Glomerular visceral epithelial cell (primary cell): ENCODE measurements around the gene ADAMTS17.

Source experiments
- DNase-seq: peaks from one replicate; pipeline ENCODE4 v3.0.0-alpha.2; 2016; ENCODE audit errors: extremely low spot score

The ADAMTS17 gene

DNA sequence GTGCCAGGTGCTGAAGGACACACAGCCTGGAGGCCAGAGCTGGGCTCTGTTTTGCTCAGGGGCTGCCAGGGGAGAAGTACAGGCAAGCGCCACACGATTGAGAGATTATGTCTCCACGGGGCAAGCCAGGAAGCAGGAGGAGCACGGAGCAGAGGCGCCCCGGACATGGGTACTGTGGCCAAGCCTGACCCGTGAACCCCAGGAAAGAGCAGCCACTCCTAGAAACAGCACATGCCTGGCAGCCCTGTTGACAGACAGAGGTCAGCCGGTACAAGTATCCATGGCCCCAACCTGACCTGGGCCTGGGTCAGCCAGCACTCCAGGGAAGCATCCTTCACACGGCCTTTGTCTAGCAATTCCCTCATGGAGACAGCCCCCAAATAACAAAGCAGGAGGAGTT, 89.4 kb downstream of the ADAMTS17 start:
- no peak for DNase-seq

DNA sequence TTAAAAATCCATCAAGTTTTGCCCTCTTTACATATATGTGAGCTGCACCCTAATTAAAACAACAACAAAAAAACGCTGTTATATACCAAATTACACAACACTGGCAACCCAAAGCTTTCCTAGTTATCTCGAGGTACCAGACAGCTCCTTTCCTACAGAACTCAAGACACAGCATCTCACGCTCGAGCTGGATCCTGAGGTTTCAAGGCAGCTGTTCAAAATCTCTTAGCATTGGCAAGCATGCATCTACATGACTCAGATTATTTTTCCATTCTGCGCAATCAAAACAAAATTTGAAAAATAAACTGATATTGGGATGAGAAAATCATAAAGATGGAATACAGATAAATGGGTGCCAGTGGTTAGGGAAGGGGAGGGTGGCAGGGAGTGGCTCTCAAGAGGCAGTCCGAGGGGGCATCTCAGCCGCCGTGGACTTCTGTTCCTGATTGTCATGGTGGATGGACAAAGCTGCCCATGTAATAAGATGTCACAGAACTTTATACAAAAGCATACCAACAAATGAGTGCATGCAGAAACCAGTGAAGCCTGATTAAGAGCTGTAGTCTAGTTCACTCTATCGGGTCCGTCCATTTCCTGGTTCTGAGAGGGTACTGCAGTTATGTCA, 91.5 kb downstream of the ADAMTS17 start:
- DNase-seq = no peak

GRCh38 chr15:100249096-100249815, 92.5 kb downstream of the ADAMTS17 start:
- DNase-seq = no peak

- DNase-seq = no peak
Measured at GRCh38 chr15:100248236-100248635, 93.5 kb downstream of the ADAMTS17 start.

GRCh38 chr15:100247228-100248225, 94.2 kb downstream of the ADAMTS17 start:
- DNase-seq = no peak

DNA sequence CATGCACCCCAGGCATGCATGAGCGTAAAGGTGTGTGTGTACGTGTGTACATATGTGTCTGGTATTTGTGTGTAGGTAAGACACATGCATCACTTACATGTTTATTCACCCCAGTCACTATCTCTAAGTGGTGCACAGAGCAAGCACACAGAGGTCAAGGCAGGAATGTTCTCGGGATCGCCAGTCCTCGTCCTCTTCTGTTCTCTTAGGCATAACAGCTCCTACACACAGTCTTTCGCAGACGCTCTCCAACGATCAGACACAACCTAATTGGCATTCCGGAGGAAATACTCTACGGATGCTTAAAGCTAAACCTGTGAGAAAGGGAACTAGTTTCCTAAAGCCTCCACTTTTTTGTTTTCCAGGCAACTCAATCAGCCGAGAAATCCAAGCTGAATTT, 95.9 kb downstream of the ADAMTS17 start:
- DNase-seq = no peak

DNA sequence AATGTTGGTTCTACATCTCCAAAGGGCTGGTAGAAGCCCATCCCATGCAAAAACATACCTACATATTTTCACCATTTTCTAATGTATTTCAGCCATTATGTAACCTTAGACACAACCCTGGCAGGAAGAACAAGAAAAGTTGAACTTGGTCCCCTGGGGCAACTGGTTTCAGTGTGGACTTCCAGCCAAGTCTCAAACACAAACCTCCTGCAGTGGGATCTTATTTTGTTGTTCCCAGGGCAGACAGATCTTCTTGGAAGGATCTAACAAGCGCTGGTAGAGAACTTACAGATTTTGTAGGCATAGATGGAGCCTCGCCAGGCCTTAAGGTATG, 96.3 kb downstream of the ADAMTS17 start:
- no peak for DNase-seq

DNA sequence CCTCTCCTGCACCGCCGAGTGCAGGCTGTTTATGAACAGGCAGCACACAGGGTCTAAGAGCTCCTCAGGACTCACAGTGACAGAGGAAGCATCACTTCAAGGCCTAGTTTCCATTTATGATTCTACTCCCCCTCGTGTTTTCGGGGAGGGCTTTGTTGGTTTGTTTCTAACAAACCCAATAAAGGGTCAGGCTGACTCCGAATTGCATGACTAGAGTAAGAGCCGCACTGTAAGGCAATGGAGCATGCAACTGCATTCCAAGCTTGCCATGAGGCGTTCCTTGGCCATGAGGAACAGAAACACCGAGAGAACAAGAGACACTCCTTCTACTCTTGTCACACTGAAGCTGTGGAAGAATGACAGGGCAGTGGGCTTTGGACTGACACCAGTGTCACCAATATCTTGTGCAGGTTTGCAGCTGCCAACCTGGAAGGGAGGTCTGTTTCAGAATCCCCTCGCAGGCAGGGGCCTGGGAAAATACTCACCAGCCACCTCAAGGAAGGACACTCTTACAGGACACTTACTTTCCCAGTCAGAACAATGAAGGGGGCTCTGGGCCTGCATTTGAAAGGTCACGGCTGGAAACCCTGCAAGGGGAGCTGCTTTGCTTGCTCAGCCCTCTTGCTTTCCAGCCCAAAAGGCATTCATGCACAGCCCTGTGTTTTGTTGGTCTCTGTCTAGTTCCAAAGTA, 96.8 kb downstream of the ADAMTS17 start:
- no peak for DNase-seq

- DNase-seq = no peak
Measured at GRCh38 chr15:100242989-100243388, 98.8 kb downstream of the ADAMTS17 start.

DNA sequence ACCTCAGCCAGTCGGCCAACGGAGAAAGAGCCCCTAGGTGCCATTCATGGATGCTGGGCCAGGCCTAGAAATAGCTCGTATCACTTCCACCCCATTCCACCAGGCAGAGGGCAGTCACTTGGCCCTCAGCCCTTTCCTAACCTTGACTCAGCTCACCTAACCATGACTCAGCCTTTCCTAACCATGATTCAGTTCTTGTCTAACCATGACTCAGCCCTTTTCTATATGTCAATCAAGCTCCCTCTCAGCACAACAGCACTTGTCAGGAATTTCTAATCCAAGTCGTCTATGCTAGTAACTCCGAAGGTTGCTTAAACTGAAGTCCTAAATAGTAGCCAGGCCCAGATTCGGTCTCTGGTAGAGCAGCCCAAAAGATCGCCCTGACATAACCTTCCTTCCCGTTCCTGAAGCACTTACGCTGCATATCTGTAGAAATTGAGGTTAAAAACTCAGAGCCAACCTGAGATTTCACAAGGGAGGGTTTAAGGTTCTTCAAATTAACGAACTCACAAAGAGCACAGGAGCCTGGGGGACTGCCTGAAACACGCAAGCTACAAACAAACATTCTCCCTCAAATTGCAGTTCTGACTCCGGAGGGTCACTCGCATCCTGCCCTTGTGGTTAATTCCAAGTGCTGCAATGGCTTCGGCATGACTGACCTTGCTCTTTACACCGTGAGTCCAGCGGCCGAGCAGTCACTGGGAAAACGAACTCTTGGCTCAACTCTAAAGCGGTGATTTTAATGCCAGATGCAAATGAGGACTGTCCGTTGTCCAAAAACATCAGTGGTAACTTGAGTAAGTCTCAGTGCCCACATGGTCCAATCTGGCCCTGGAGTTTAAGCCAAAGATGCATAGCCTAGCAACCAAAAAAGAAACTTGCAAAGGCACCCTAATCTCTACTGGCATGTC, 99.9 kb downstream of the ADAMTS17 start:
- DNase-seq = no peak

DNA sequence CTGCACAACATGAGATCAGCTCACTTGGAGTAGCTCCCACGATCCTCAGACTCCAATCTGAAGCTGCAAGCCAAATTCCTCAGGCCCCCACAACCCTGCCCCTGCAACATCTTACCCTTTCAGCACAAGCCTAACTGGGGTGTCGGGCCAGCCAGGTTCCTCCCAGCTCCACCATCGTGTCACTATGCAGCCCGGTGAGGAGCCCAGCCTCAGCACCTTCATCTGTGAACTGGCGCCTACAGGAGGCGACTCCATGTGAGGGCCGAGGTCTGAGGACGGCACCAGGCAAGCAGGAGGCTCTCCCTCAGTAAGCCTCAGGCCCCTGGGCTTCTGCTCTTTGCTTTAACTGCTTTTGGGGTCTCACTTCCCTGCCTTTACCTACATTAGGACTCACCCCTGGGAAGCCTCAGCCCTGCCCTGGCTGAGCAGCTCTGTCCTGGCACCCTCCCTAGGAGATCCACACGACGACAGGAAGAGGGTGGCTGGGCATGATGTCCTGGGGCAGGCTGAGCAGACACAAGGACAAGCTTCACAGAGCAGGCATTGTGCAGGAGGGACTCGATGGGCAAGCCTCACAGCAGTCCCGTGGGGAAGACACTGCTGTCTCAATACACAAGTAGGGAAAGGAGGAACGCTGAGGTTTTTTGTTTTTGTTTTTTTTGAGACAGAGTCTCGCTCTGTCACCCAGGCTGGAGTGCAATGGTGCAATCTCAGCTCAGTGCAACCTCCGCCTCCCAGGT, 104.6 kb downstream of the ADAMTS17 start:
- DNase-seq = no peak

DNA sequence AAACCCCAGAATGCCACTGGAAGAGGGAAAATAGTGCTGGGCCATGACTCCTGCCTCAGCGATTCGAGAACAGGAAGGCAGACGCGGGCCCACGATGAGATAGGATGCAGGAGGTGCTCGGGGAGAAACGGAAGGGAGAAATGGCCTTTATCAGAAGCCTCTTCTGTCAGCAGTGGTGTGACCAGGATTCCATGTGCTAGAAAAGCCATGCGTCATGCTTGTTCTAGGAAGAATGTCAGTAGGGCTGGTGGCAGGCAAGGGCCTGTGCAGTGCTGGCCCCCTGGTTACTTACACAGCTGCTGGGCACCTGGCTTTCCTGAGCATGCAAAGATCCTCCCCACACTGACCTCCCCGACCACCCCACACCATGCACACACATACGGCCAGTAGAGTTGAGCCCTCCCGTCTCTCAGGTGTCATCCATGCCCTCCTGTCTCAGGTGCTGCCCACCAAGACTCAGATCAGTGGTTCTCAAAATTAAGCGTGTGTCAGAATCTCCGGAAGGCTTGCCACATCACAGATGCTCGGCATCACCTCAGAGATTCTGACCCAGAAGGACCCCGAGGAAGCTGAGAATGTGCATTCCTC, 106.7 kb downstream of the ADAMTS17 start:
- DNase-seq = no peak

DNA sequence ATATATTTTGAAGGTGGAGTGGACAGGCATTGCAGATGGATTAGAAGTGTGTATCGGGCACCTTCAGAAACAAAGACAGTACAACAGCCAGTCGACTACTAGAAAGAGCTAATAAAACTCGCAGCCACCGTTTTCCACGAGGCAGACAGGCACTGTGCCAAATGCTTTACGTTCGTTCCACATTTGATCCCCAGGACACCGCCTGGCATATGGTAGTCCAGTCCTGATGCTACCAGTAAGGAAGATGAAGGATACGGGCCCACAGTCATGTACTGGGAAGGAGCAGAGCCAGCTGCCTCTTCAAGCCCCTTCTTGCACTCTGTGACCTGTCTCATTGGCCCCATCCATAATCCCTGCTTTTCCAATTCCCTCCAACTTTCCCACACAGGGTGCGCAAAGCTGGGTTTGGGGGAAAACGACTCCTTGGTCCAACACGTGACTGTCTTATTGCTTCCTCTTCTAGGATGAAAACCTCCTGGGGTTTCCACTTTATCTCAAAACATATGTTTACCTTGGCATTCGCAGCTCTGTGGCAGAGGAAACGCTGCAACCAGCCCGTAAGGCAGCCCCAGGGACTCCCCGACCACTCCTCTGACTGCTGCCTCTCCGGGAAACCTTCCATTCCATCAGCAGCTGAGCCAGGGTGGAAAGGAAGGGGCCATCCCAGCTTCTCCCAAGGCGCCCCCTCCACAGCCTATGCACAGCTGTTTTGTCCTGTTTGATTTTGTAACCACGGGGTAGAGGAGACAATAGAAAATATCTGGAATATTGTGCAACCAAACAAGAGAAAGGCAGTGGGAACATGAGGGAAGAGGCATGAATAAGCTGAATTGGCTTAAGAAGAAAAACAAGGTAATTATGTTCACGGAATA, 107.4 kb downstream of the ADAMTS17 start:
- DNase-seq = no peak

- DNase-seq = no peak
Measured at GRCh38 chr15:100230784-100231183, 111.0 kb downstream of the ADAMTS17 start.

DNA sequence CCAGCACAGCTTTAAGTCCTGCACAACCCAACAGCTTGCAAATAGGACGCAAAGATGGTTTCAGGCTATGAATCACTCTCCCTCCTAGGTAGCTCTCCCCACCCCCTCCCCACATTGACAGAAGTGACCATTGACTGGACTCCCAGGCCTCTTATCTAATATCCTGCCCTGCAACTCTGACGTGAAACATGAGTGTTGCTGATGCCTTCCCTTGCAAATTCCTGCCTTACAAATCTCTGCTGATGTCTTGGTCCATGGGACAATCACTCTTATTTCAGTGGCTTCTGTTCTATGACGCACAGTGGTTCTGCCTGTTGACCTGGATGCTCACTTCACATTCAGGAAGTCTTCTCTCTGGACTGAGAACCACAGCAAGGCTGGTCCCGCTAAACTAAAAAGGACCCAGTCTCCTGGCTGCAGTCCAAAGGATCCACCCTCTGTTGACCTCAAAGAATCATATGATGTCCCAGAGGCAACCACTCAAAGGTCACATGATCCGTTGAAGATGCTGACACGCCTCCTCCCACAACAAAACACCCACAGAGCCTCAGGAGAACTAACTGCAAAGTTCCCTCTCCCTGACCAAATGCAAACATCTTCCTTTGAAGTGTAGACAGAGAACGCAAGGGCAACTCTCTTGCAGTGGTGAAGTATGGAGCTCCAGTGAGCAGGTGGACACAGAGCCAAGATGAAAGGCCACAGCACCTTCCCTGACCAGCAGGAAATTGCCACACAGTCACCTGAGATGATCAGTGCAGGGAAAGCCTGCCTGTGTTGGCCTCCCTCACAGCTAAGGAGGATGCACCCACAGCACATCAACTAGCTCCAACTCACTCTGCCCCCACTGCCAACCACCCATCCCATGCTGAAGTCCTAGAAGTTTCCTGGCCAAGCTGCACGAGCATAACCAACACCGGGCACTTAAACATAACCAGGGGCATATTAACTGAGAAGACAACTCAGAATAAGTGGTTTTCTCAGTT, 112.3 kb downstream of the ADAMTS17 start:
- no peak for DNase-seq

- no peak for DNase-seq
Measured at GRCh38 chr15:100227781-100228180, 114.0 kb downstream of the ADAMTS17 start.

- DNase-seq = no peak
Measured at GRCh38 chr15:100226107-100226506, 115.7 kb downstream of the ADAMTS17 start.
